Measurements from ENCODE around the gene CRB1. TPM values are rescaled to one million over a fixed set of nuclear protein-coding genes. Genes with fewer than 3 reads are reported as not detected.
A peak's percentile ranks its signal among the peaks of the same experiment; 100 is the strongest.
"Not testable (repeated sequence)": the region's sequence is repeated elsewhere in the genome, so short reads cannot be mapped to it uniquely, and the experiment has no call there.

The CRB1 gene
- total RNA-seq, 1 donor from 2014 or later: not detected

GRCh38 chr1:197448121-197448779 lies 180.2 kb downstream of the CRB1 start:
- ATAC-seq: no peak
- no peak for DNase-seq (ENCODE audit: low spot score)

GRCh38 chr1:197451381-197451780 lies 183.3 kb downstream of the CRB1 start:
- DNase-seq (ENCODE audit: low spot score) (no peak), ATAC-seq (no peak)

- ATAC-seq (no peak), DNase-seq (ENCODE audit: low spot score) (no peak)
Observed at GRCh38 chr1:197453376-197454058, 185.5 kb downstream of the CRB1 start.

- ATAC-seq (no peak), DNase-seq (ENCODE audit: low spot score) (no peak)
Observed at GRCh38 chr1:197462539-197462938, 194.5 kb downstream of the CRB1 start.

- DNase-seq (ENCODE audit: low spot score): no peak
- peak; percentile 49 for ATAC-seq
Observed at GRCh38 chr1:197463142-197463541, 195.1 kb downstream of the CRB1 start.

- peak; percentile 93 for ATAC-seq
- DNase-seq (ENCODE audit: low spot score): peak; percentile 49
Observed at GRCh38 chr1:197464044-197464443, 196.0 kb downstream of the CRB1 start.

- ATAC-seq: no peak
- DNase-seq (ENCODE audit: low spot score): no peak
Observed at GRCh38 chr1:197465528-197466327, 197.7 kb downstream of the CRB1 start.

- ATAC-seq (no peak), DNase-seq (ENCODE audit: low spot score) (no peak)
Observed at GRCh38 chr1:197466813-197467212, 198.8 kb downstream of the CRB1 start.

- DNase-seq (ENCODE audit: low spot score): no peak
- no peak for ATAC-seq
Observed at GRCh38 chr1:197467881-197468280, 199.8 kb downstream of the CRB1 start.

- ATAC-seq (no peak), DNase-seq (ENCODE audit: low spot score) (no peak)
Observed at GRCh38 chr1:197468543-197469175, 200.6 kb downstream of the CRB1 start.

GRCh38 chr1:197469620-197470210 lies 201.7 kb downstream of the CRB1 start:
- ATAC-seq: no peak

GRCh38 chr1:197470330-197470729 lies 202.3 kb downstream of the CRB1 start:
- ATAC-seq: no peak
- DNase-seq (ENCODE audit: low spot score): no peak

More at GRCh38 chr1:197469620-197470210, 201.7 kb downstream of the CRB1 start:
- no peak for DNase-seq (ENCODE audit: low spot score)

GRCh38 chr1:197471248-197471985 lies 203.4 kb downstream of the CRB1 start:
- DNase-seq (ENCODE audit: low spot score): no peak
- ATAC-seq: no peak

- ATAC-seq (no peak), DNase-seq (ENCODE audit: low spot score) (no peak)
Observed at GRCh38 chr1:197472141-197472540, 204.1 kb downstream of the CRB1 start.

GRCh38 chr1:197480446-197480845 lies 212.4 kb downstream of the CRB1 start:
- ATAC-seq (no peak), DNase-seq (ENCODE audit: low spot score) (no peak)

- ATAC-seq (no peak), DNase-seq (ENCODE audit: low spot score) (no peak)
Observed at GRCh38 chr1:197481101-197481500, 213.0 kb downstream of the CRB1 start.

- peak; percentile 24 for ATAC-seq
- no peak for DNase-seq (ENCODE audit: low spot score)
Observed at GRCh38 chr1:197485790-197486189, 217.7 kb downstream of the CRB1 start.

GRCh38 chr1:197486946-197487345 lies 218.9 kb downstream of the CRB1 start:
- no peak for ATAC-seq
- DNase-seq (ENCODE audit: low spot score): no peak

GRCh38 chr1:197491505-197491904 lies 223.5 kb downstream of the CRB1 start:
- ATAC-seq; DNase-seq (ENCODE audit: low spot score): not testable (repeated sequence)

GRCh38 chr1:197496722-197497121 lies 228.7 kb downstream of the CRB1 start:
- no peak for ATAC-seq
- no peak for DNase-seq (ENCODE audit: low spot score)

Measured in left lobe of liver (tissue), 2 donors.